Vagina (tissue), 2 donors: Measurements from ENCODE around the gene SAMD3. TPM values are rescaled to one million over a fixed set of nuclear protein-coding genes. Genes with fewer than 3 reads are reported as not detected.
"Not testable (repeated sequence)": the region's sequence is repeated elsewhere in the genome, so short reads cannot be mapped to it uniquely, and the experiment has no call there.

Experiments used
- DNase-seq, 2 donors: peaks; one replicate each; pipeline ENCODE4 v3.0.0-alpha.2; 2017; ENCODE audit errors: extremely low spot score in 2 of 2
- H3K27ac ChIP-seq: fragments of 200-600 bp; sonication (generic); one replicate; pipeline ENCODE4 v1.5.1; 2019
- H3K27me3 ChIP-seq: fragments of 200-600 bp; sonication (generic); one replicate; pipeline ENCODE4 v1.5.1; 2019
- H3K36me3 ChIP-seq, 2 donors: fragments of 200-600 bp; sonication (generic); one replicate each; pipeline ENCODE4 v1.5.1; 2017 to 2019
- H3K4me1 ChIP-seq: fragments of 200-600 bp; sonication (generic); one replicate; pipeline ENCODE4 v1.5.1; 2019
- H3K4me3 ChIP-seq, 2 donors: fragments of 200-600 bp; sonication (generic); 1 replicate in 1 of 2; 2 replicates in 1 of 2; pipeline ENCODE4 v1.5.1; 2016 to 2019
- H3K9me3 ChIP-seq: fragments of 200-600 bp; sonication (generic); one replicate; pipeline ENCODE4 v1.5.1; 2019
- POLR2A ChIP-seq, 2 donors: fragments of 450-650 bp; IDR thresholded peaks; one replicate each; pipeline ENCODE4 v1.6.1; 2017; ENCODE audit warnings: antibody characterized with exemption in 2 of 2, mild to moderate bottlenecking in 2 of 2, moderate library complexity in 2 of 2
- POLR2AphosphoS5 ChIP-seq, 2 donors: sonication (generic); formaldehyde crosslinking; IDR thresholded peaks; one replicate each; pipeline ENCODE4 v1.9.0; 2017; ENCODE audit warnings: antibody characterized with exemption in 2 of 2, mild to moderate bottlenecking in 2 of 2, low read depth in 1 of 2; ENCODE audit not compliant: insufficient read depth in 1 of 2
- intact Hi-C: fragments of 100-400 bp; cut with DNase I; formaldehyde crosslinking; loops from one replicate; pipeline ENCODE4 v1.15.1; 2023
- total RNA-seq: library from RNA; depleted of rRNA; stranded (reverse); fragments of >200 nt; gene quantifications from one replicate; pipeline ENCODE4 v1.2.3, GENCODE V29; 2016
- TF ChIP-seq, protein P1 (sequence below), 3 experiments: fragments of 450-650 bp in 2 of 3; fragments of 200-600 bp in 1 of 3; sonication (generic) in 1 of 3; IDR thresholded peaks; one replicate each; pipeline ENCODE4 v1.5.1; 2017 to 2019; ENCODE audit warnings: antibody characterized with exemption in 3 of 3, mild to moderate bottlenecking in 2 of 3, moderate library complexity in 2 of 3

The SAMD3 gene
- total RNA-seq, 1 donor from 2014 or later, result 7.6 TPM

- intact Hi-C loops, result no loop called here
- DNase-seq, result no peak
- Histone ChIP-seq H3K4me1 (no peaks in the 10 kb centered on the region), H3K36me3 (peaks cover 0 to 4% of the 10 kb centered on the region in 2 donors), H3K4me3 (no peak overlapping the region), H3K9me3 (no peaks in the 10 kb centered on the region), H3K27me3 (no peaks in the 10 kb centered on the region), H3K27ac (no peak overlapping the region)
- TF ChIP-seq, protein P1, sequence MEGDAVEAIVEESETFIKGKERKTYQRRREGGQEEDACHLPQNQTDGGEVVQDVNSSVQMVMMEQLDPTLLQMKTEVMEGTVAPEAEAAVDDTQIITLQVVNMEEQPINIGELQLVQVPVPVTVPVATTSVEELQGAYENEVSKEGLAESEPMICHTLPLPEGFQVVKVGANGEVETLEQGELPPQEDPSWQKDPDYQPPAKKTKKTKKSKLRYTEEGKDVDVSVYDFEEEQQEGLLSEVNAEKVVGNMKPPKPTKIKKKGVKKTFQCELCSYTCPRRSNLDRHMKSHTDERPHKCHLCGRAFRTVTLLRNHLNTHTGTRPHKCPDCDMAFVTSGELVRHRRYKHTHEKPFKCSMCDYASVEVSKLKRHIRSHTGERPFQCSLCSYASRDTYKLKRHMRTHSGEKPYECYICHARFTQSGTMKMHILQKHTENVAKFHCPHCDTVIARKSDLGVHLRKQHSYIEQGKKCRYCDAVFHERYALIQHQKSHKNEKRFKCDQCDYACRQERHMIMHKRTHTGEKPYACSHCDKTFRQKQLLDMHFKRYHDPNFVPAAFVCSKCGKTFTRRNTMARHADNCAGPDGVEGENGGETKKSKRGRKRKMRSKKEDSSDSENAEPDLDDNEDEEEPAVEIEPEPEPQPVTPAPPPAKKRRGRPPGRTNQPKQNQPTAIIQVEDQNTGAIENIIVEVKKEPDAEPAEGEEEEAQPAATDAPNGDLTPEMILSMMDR (IDR thresholded peaks at IDR 0.05), result no peak
- TF ChIP-seq POLR2AphosphoS5 (IDR thresholded peaks at IDR 0.05; ENCODE audit: insufficient read depth in 1 of 2, low read depth in 1 of 2) (no peak), POLR2A (IDR thresholded peaks at IDR 0.05) (no peak)
These were observed 103.5 kb downstream of the SAMD3 start for GRCh38 chr6:130119211-130119610.

DNA sequence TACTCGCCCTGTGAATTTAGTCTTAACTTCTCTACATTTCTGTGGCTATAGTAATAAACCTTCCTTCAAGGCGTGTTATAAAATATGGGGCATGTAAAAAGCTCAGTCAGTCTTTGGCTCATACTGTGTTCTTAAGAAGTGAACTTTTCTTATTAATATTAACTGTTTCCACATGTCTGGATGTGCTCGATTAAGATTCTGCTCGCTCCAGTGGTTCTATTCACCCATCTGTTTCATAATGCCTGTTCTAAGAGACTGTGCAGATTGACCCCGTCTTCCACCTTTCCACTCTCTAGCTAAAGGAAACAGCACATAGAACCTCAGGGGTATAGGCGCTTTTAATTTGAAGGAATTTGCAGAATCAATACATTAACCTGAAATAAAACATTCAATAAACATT lies 104.5 kb downstream of the SAMD3 start:
- DNase-seq, result no peak
- Histone ChIP-seq H3K4me3 (no peak overlapping the region), H3K9me3 (no peaks in the 10 kb centered on the region), H3K36me3 (peaks cover 0 to 4% of the 10 kb centered on the region in 2 donors), H3K4me1 (no peaks in the 10 kb centered on the region), H3K27me3 (no peaks in the 10 kb centered on the region), H3K27ac (no peak overlapping the region)
- TF ChIP-seq POLR2A (IDR thresholded peaks at IDR 0.05) (no peak), POLR2AphosphoS5 (IDR thresholded peaks at IDR 0.05; ENCODE audit: insufficient read depth in 1 of 2, low read depth in 1 of 2) (no peak)
- TF ChIP-seq, protein P1 (IDR thresholded peaks at IDR 0.05), result no peak
- intact Hi-C loops, result no loop called here

- H3K36me3 ChIP-seq, DNase-seq, H3K27me3 ChIP-seq, H3K27ac ChIP-seq, H3K4me3 ChIP-seq, H3K4me1 ChIP-seq, intact Hi-C loops, H3K9me3 ChIP-seq: not testable (repeated sequence)
These were observed 105.5 kb downstream of the SAMD3 start for GRCh38 chr6:130117187-130117701.

DNA sequence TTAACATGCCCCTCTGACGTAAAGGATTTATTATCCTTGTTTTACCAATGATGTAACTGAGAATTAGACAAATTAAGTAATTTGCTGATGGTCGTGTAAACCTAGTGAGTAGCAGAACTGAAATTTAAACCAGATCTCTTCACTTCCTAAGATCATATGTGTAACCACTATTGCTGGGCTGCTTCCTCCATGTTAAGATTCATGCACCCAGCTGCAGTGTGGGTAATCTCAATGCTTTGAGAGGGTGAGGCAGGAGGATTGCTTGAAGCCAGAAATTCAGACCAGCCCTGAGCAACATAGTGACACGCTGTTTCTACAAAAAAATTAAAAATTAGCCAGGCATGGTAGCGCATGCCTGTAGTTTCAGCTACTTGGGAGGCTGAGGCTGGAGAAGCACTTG lies 106.5 kb downstream of the SAMD3 start:
- Histone ChIP-seq H3K4me1 (no peaks in the 10 kb centered on the region), H3K36me3 (peaks cover 0 to 4% of the 10 kb centered on the region in 2 donors), H3K27me3 (no peaks in the 10 kb centered on the region), H3K27ac (no peak overlapping the region), H3K9me3 (no peaks in the 10 kb centered on the region), H3K4me3 (no peak overlapping the region)
- intact Hi-C loops, result no loop called here
- TF ChIP-seq POLR2AphosphoS5 (IDR thresholded peaks at IDR 0.05; ENCODE audit: insufficient read depth in 1 of 2, low read depth in 1 of 2), result no peak
- TF ChIP-seq, protein P1 (IDR thresholded peaks at IDR 0.05), result no peak
- no peak for TF ChIP-seq POLR2A (IDR thresholded peaks at IDR 0.05)
- no peak for DNase-seq

DNA sequence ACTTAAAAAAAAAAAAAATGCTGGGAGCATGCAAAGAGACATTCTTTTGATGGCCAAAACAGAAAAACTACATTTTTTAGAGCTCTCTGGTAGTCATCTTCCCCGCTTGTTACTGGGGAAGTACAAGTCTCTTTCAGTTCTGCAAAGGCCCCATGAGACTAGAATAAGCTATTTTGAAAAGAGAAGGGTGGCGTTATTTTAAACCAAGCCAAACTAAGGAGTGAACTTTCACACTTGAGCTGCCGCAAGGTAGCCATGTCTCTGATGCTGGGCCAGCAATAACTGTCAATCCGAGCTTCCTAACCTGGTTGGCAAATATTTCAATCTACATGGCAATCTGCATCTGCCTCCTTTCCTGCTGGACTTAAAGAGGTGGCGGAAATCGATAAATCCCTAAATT lies 107.7 kb downstream of the SAMD3 start:
- Histone ChIP-seq H3K27ac (no peak overlapping the region), H3K27me3 (no peaks in the 10 kb centered on the region), H3K4me1 (no peaks in the 10 kb centered on the region), H3K9me3 (no peaks in the 10 kb centered on the region), H3K4me3 (no peak overlapping the region), H3K36me3 (no peaks in the 10 kb centered on the region)
- intact Hi-C loops, result no loop called here
- DNase-seq, result no peak
- TF ChIP-seq POLR2AphosphoS5 (IDR thresholded peaks at IDR 0.05; ENCODE audit: insufficient read depth in 1 of 2, low read depth in 1 of 2), result no peak
- TF ChIP-seq, protein P1 (IDR thresholded peaks at IDR 0.05), result no peak
- TF ChIP-seq POLR2A (IDR thresholded peaks at IDR 0.05), result no peak
